AG09309 (cell line): ENCODE data around the gene SRP14.

Experiments used
- DNase-seq: peaks from one replicate; pipeline ENCODE4 v3.0.0-alpha.2; 2010; ENCODE audit warnings: low read depth
- H3K4me3 ChIP-seq: 2 replicates; pipeline ENCODE4 v1.5.1; 2011; ENCODE audit warnings: mild to moderate bottlenecking, low read depth, low read length, moderate library complexity; ENCODE audit not compliant: control insufficient read depth
- TF ChIP-seq, protein P1 (sequence below): IDR thresholded peaks from 2 replicates; pipeline ENCODE4 v1.5.1; 2011; ENCODE audit warnings: mild to moderate bottlenecking, low read depth, low read length, inconsistent platforms; ENCODE audit not compliant: insufficient read depth, control insufficient read depth; ENCODE audit errors: missing control alignments

Gene SRP14

DNA sequence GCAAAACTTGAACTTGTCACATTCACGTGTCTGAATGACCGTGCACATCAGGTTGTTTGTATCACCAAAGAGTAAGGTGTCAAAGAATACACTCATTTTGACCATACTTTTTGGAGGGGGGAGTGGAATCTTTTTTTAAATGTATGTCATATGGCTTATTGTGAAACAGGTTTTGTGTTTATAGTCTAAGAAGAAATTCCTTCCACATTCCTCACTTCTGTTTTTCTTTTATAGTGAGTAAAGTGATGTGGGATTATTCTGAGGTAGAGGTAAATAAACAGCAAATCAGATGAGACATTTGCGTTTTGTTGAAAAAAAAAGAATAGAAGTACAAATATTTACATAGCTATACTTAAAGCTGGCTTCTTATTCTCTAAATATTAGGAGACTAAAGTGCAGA is 33.0 kb downstream of the SRP14 start:
- TF ChIP-seq, protein P1, sequence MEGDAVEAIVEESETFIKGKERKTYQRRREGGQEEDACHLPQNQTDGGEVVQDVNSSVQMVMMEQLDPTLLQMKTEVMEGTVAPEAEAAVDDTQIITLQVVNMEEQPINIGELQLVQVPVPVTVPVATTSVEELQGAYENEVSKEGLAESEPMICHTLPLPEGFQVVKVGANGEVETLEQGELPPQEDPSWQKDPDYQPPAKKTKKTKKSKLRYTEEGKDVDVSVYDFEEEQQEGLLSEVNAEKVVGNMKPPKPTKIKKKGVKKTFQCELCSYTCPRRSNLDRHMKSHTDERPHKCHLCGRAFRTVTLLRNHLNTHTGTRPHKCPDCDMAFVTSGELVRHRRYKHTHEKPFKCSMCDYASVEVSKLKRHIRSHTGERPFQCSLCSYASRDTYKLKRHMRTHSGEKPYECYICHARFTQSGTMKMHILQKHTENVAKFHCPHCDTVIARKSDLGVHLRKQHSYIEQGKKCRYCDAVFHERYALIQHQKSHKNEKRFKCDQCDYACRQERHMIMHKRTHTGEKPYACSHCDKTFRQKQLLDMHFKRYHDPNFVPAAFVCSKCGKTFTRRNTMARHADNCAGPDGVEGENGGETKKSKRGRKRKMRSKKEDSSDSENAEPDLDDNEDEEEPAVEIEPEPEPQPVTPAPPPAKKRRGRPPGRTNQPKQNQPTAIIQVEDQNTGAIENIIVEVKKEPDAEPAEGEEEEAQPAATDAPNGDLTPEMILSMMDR: no peak
- H3K4me3 ChIP-seq: no peak overlapping the region

GRCh38 chr15:40003116-40003916 is 35.7 kb downstream of the SRP14 start:
- DNase-seq: no peak
- no peak overlapping the region for H3K4me3 ChIP-seq
- TF ChIP-seq, protein P1: no peak

More for the DNA sequence above, 33.0 kb downstream of the SRP14 start:
- peak; percentile 18 for DNase-seq

DNA sequence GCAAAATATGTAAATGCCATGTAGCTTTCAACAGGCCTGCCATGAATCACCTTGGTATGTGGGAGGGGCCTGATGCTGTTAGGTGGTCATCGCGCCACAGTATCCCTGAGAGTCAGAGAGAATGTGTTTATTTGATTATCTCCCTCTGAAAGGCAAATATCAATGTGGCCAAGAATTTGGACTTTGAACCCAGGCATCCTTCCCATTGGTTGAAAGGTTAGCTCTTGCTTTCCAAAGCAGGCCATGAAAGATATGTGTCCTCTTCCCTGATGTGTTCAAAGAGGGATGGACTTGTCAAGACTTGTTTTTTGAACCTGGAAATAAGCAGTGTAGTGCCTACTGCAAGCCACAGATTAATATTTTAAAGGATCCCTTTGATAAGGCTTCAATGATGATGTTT is 36.7 kb downstream of the SRP14 start:
- no peak overlapping the region for H3K4me3 ChIP-seq
- TF ChIP-seq, protein P1: no peak
- no peak for DNase-seq

DNA sequence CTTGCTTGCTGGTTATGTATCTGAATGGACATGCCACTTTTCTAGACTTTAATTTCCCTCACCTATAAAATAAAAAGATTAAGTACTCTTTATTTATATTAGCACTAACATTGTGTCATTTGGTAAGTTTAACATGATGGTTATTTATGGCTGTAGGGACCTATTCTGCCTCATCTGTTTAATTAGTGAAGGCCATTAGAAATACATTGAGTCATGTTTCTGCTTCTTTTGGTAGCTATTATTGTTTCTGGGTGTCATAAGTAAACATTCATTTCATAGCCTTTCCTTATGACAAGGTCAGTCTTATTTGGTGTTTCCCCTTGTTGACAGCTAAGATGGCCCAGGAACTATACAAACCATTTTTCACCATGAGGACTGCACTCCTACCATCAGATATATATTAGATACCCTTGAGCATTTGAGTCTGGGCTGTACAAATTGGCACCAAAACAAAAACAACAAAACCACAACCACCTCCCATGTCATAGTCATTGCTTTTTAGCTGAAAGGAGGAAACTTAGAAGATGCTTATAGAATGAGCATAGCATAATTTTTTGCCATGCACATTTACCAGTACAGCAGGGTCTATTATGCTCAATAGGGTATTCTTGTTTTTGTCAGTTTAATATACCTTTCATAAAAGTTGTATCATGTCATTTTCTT is 39.3 kb downstream of the SRP14 start:
- no peak for DNase-seq
- no peak overlapping the region for H3K4me3 ChIP-seq
- TF ChIP-seq, protein P1: no peak

GRCh38 chr15:39998511-39999077 is 40.4 kb downstream of the SRP14 start:
- TF ChIP-seq, protein P1: no peak
- H3K4me3 ChIP-seq: no peak overlapping the region
- DNase-seq: no peak

GRCh38 chr15:39997639-39998038 is 41.3 kb downstream of the SRP14 start:
- H3K4me3 ChIP-seq: no peak overlapping the region
- DNase-seq: no peak
- TF ChIP-seq, protein P1: no peak
